HS-27A (cell line): ENCODE data around the gene TMEM163.

ENCODE experiments used
- DNase-seq: peaks from one replicate; pipeline ENCODE4 v3.0.0-alpha.2; 2012; ENCODE audit warnings: low read depth, missing footprints

The TMEM163 gene

DNA sequence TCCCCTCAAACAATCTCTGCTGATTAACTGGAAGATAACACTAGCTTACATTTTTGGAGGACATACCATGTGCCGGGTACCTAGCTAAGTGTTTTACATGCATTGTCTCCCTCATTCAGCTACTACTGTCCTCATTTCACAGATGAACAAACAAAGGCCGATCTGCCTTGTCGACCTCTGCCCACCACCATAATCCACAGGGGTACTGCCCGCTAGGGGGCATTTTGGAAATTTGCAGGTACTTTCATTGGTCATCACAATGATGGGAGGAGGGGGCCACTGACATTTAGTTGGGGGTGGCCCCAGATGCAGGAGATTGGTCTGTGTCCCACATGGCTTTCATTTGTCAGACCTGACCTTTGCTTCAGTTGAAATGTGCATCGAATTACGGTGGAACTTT lies 3.9 kb upstream of the TMEM163 start:
- no peak for DNase-seq

- no peak for DNase-seq
Observed at GRCh38 chr2:134721596-134721995, 2.8 kb upstream of the TMEM163 start.

DNA sequence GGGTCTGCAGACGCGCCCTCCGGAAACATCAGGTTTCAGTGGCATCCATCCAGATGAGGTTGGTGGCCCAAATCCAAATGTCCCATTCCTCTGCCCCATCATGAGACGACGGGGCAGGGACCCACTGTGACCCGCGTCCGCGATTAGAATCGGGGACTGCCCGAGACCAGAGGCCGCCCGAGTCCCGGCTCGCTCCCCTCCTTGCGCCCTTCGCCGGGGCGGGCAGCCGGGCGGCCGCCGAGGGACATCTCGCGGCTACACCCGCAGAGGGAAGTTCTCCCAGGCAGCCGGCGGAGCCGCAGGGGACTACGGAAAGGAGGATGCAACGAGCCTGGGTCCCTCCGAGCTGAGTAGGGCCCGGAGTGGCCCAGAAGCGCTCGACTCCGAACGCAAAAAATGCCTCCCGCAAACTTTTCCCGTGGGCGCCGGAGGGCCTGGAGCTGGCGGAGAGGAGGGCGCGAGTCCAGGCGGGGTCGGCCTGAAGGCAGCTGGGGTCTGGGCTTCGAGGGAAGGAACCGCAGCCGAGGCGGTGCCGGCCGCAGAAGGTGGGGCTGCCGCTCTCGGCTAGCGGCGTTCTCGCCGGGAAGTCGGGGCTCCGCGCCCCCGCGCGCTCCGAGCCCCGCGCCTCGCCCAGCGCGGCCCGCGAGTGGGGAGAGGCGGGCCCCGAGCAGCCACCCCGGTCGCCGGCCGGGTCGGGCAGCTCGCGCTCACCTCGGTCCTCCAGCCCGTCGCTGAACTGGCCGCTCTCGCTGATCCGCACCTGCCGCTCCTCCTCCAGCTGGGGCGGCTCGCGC lies 580 bp downstream of the TMEM163 start:
- DNase-seq, result no peak

GRCh38 chr2:134717286-134718022 lies 1.3 kb downstream of the TMEM163 start:
- no peak for DNase-seq

- DNase-seq, result no peak
Observed at GRCh38 chr2:134716721-134717243, 2.0 kb downstream of the TMEM163 start.

DNA sequence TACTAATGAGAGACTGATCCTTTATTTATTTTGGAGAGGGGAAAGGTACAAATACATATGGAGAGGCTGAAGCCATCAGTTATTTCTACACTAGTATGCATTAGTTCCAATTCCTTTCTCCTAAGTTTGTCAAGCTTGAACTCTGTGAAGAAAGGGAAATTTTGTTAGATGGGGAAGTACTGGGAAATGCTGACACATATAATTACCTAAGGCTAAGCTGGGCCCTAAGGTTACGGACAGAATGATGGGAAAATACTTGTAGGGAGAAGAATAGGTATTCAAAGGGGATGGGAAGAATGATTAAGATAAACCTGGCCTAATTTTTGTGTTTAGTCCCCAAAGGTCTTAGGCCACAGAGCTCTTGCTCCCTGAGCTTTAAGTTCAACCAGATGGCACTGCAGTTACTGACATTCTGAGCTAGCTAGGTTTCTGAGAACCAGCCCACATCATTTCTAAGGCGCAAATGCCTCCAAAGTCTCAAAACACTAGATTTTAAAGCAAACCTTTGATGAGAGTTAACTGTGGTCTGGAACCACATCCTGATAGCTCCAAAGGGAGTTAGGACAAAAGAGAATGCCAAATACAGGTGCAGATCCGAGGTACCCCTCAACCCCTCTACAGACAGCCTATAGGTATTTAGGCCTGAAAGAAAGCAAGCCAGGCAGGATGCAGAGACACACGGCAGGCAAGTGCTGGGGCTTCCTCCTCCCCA lies 2.7 kb downstream of the TMEM163 start:
- DNase-seq, result no peak

DNA sequence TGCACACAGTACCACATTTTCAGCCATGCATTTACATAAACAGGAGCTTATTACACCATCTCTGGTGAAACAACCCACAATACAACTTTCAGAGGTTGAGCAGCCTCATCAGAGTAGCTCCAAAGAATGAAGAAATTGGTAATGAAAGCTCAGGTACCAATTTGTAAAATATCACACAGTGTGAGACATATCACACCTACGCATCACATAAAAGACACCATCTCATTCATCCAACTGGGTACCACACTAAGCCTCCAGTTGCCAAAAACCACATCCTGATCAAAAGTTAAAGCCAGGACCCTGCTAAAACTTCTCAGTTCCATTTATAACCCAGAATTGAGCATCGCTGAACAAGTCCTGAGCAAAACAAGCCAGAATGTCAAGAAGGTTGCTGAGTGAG lies 4.6 kb downstream of the TMEM163 start:
- DNase-seq, result no peak

DNA sequence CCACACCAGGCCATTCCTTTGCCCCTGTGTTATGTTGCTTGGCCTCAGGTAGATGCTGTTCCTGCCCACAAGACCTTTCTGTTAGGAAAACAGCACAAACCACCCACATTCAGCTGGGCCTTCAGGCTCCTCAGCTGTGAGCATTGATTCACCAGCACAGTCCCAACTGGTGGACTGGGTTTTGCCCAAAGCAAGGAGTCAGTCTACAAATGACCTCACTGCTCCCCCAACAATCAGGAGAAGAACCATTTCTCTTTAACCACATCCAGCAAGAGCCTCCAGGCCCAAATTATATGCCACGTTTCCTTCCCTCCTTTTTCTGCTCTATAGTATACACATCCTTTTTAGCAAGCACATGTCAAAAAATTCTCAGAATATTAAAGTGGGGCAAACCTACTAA lies 5.2 kb downstream of the TMEM163 start:
- DNase-seq, result no peak

DNA sequence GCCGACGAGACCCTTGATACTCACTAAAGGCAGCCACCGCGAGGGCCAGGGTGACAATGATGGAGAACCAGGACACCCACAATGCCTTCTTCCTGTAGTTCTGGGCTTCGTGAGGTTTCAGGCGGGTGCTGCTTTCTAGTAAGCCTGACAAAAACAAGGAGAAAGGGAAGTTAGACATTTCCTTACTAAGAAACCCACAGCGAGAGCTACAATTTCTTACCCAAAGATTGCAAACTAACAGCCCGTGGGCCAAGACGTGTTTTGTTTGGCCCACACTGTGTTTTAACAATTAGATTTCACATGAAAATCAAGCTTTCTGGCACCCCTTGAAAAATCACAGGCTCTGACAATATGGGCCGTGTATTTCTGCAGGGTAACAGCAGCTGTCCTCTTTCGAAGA lies 5.6 kb downstream of the TMEM163 start:
- DNase-seq, result no peak

DNA sequence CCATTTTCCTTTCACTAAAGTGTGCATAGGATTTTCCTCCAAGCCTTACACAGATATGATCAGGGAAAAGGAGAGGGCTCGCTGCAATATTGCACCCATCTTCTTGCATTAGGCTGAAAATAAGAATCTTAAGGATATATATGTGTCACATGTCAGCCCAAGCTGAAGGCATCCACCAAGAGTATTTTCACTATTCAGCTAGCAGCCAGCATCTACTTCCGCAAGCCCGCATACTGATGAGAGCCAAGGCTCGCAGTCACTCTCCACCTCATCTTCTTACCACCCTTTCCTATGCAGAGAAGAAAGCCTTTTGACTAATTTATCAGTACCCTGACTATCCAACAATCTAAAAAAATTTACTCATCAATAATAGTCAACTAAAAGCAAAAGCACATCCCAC lies 6.1 kb downstream of the TMEM163 start:
- no peak for DNase-seq

GRCh38 chr2:134712299-134712698 lies 6.5 kb downstream of the TMEM163 start:
- no peak for DNase-seq

- no peak for DNase-seq
Observed at GRCh38 chr2:134711692-134712091, 7.1 kb downstream of the TMEM163 start.

DNA sequence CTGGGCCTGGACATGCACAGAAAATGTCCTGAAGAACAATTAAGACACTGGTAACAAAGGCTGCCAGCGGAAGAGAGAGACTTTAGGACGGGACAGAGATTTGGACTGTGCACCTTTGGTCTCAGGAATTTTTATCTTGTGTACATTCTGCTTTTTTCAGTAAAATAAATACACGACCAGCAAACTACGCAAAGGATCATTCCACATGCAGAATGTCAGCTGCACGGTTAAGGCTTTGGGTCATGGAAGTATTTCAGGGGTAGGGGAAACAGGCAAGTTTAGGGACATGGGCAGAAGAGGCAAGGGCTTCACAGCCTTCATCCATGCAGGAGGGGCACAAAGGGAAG lies 11.5 kb downstream of the TMEM163 start:
- no peak for DNase-seq

DNA sequence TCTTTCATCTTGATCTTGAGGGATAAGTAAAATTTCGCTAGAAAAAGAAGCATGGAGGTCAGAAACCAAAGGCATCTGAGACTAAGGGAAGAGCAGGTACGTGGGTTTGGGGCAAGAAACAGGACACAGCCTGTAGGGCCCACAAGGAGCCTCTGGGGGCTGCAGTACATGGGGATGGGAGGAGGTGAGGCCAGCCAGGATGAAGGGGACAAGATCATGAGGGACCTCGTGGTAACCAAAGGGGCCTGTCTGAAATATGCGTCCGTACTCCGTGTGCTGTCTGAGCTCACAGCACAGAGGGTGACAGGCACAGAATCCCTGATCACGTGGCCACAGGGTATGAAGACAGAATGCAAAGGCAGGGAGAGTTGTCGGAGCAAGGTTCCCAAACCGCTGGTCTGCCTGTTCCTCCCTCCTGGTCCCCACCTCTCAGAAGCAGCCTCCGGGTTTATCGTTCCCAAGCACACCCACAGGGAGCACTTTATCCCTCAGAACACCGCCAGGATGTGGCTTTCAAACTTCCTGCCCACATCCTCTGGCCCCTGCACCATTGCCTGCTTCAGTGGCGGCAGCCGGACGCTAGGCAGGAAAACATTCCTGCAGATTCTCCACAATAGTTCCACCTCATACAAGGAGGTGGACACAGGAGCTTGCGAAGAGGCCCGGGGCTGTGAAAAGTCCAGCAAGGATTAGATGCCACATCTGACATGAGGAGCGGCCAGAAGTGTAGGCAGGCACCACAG lies 12.0 kb downstream of the TMEM163 start:
- no peak for DNase-seq

GRCh38 chr2:134705861-134706586 lies 12.8 kb downstream of the TMEM163 start:
- no peak for DNase-seq

GRCh38 chr2:134704173-134704572 lies 14.6 kb downstream of the TMEM163 start:
- DNase-seq, result no peak

- DNase-seq, result no peak
Observed at GRCh38 chr2:134703426-134703825, 15.4 kb downstream of the TMEM163 start.

- DNase-seq, result no peak
Observed at GRCh38 chr2:134700730-134701129, 18.1 kb downstream of the TMEM163 start.

GRCh38 chr2:134694411-134694810 lies 24.4 kb downstream of the TMEM163 start:
- DNase-seq, result no peak

DNA sequence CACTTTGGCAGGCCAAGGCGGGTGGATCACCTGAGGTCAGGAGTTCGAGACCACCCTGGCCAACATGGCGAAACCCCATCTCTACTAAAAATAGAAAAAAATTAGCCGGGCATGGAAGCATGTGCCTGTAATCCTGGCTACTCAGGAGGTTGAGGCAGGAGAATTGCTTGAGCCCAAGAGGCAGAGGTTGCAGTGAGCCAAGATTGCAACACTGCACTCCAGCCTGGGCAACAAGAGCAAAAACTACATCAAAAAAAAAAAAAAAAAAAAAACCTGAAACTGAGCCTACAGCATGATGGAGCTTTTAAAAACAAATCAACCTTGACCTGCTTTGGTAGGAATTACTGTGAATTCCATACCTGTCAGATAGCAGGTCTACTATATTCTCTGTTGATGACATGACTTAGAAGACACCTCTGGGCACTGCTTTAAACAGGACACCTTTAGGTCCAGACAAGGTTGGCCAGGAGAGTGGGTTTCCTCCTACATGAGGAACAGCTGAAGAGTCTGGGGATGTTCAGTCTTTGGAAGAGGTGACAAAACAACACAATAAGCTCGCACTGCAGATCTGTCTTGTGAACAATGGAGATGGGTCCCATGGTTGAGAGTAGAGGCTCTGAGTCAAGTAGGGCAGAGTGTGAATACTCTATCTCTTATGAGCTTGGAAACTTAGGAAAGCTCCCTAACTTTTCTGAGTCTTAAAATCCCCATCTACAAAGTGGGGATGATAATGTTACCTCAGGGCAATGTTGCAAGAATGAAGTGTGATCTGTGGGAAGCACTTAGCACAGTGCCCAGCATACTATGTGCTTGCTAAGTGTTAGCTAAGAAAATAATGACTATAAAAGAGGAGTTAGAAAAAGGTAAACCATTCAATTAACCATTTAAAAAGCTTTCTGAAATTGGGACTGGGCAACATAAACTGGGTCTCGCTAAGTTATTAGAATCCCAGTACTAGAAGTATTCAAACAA lies 25.2 kb downstream of the TMEM163 start:
- no peak for DNase-seq
